Karpas-422 (cell line): Measurements from ENCODE around the gene GRID2IP. TPM values are rescaled to one million over a fixed set of nuclear protein-coding genes. Genes with fewer than 3 reads are reported as not detected.
"Not testable (repeated sequence)": the region's sequence is repeated elsewhere in the genome, so short reads cannot be mapped to it uniquely, and the experiment has no call there.

Experiments used
- DNase-seq: peaks from one replicate; pipeline ENCODE4 v3.0.0-alpha.2; 2015
- H2AFZ ChIP-seq: fragments of 200-600 bp; sonication (generic); 2 replicates; pipeline ENCODE4 v1.6.1; 2014; ENCODE audit warnings: antibody characterized with exemption, low read length, mixed read lengths
- H3K27ac ChIP-seq: fragments of 200-600 bp; sonication (generic); 2 replicates; pipeline ENCODE4 v1.5.1; 2014; ENCODE audit warnings: mild to moderate bottlenecking, low read length, moderate library complexity
- H3K27me3 ChIP-seq: fragments of 200-600 bp; sonication (generic); 2 replicates; pipeline ENCODE4 v1.6.1; 2014; ENCODE audit warnings: low read length, mixed read lengths
- H3K36me3 ChIP-seq: fragments of 200-600 bp; sonication (generic); 2 replicates; pipeline ENCODE4 v1.6.1; 2014; ENCODE audit warnings: low read length, mixed read lengths; ENCODE audit not compliant: insufficient read depth
- H3K4me1 ChIP-seq: fragments of 200-600 bp; sonication (generic); 2 replicates; pipeline ENCODE4 v1.6.1; 2014; ENCODE audit warnings: mild to moderate bottlenecking, low read length, mixed read lengths
- H3K4me2 ChIP-seq: fragments of 200-600 bp; sonication (generic); 2 replicates; pipeline ENCODE4 v1.6.1; 2014; ENCODE audit warnings: low read length, low read depth, mild to moderate bottlenecking; ENCODE audit not compliant: poor library complexity, severe bottlenecking
- H3K4me3 ChIP-seq: fragments of 200-600 bp; sonication (generic); 2 replicates; pipeline ENCODE4 v1.5.1; 2014; ENCODE audit warnings: mild to moderate bottlenecking, antibody characterized with exemption, low read length, mixed read lengths
- H3K79me2 ChIP-seq: fragments of 200-600 bp; sonication (generic); 2 replicates; pipeline ENCODE4 v1.6.1; 2014; ENCODE audit warnings: mild to moderate bottlenecking, low read length, mixed read lengths
- H3K9ac ChIP-seq: fragments of 200-600 bp; sonication (generic); 2 replicates; pipeline ENCODE4 v1.6.0; 2014; ENCODE audit warnings: low read length
- H3K9me2 ChIP-seq: fragments of 200-600 bp; sonication (generic), shearing (Covaris generic); replicated peaks from 2 replicates; pipeline ENCODE4 v1.6.0; 2014; ENCODE audit warnings: mild to moderate bottlenecking, low read length, moderate library complexity; ENCODE audit not compliant: insufficient read depth
- H3K9me3 ChIP-seq: fragments of 300-700, 200-600 bp; sonication (generic); 2 replicates; pipeline ENCODE4 v1.6.1; 2014; ENCODE audit warnings: low read length, mixed read lengths
- H4K20me1 ChIP-seq: fragments of 200-600 bp; sonication (generic); 2 replicates; pipeline ENCODE4 v1.6.1; 2014; ENCODE audit warnings: mild to moderate bottlenecking, antibody characterized with exemption, low read length, low read depth; ENCODE audit not compliant: insufficient read depth
- total RNA-seq: library from RNA; depleted of rRNA; stranded (reverse); fragments of >200 nt; shearing (Covaris generic); gene quantifications from 2 replicates; pipeline ENCODE4 v1.2.3, GENCODE V29; 2014; ENCODE audit warnings: low replicate concordance

The GRID2IP gene
- total RNA-seq, 1 experiment from 2014 or later: not detected

GRCh38 chr7:6461946-6462550 lies 89.2 kb downstream of the GRID2IP start:
- H3K79me2 ChIP-seq: peaks cover 3% of the 10 kb centered on the region; the same call in 1 of the 2 replicates
- peaks cover 44% of the 10 kb centered on the region for H3K36me3 ChIP-seq
- no peak overlapping the region for H2AFZ ChIP-seq
- peaks cover 4% of the 10 kb centered on the region; the same call in 1 of the 2 replicates for H4K20me1 ChIP-seq
- H3K27ac ChIP-seq: no peak overlapping the region
- H3K27me3 ChIP-seq: no peaks in the 10 kb centered on the region
- no peaks in the 10 kb centered on the region for H3K9me3 ChIP-seq
- DNase-seq: no peak
- no peaks in the 10 kb centered on the region; the same call in none of the 2 replicates for H3K4me1 ChIP-seq
- no peaks in the 10 kb centered on the region for H3K9me2 ChIP-seq
- H3K9ac ChIP-seq: no peak overlapping the region
- no peak overlapping the region for H3K4me3 ChIP-seq
- H3K4me2 ChIP-seq: no peak overlapping the region

DNA sequence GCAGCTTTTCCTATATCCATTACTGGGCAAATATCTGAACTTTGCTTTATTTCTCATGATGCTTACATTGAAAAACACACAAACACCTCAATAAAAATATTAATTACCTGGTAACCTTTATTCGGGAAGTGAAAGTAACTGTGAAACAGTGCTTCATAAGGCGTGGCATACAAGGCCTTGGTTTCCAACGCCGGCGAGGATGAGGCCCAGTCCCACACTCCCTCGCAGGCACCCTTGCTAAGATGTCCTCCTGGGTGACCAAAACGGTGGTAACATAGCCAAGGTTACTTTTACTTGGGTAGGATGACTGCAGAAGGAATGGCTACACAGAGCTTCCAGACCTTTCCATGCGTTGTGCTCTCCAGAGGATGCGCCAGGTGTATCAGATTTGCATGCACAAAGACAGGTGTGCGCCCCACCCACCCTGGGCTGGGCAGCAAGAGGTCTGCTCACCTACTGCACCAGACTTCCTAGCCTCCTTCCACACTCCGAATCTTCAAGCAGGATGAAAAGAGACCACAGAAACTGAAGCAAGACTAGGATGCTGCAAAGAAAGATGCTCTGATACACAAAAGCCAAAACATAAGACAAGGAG lies 90.2 kb downstream of the GRID2IP start:
- H3K9ac ChIP-seq: no peak overlapping the region
- no peak overlapping the region for H3K27ac ChIP-seq
- no peaks in the 10 kb centered on the region for H3K9me3 ChIP-seq
- H3K4me2 ChIP-seq: no peak overlapping the region
- H4K20me1 ChIP-seq: peaks cover 3% of the 10 kb centered on the region; the same call in 1 of the 2 replicates
- H2AFZ ChIP-seq: no peak overlapping the region
- no peak overlapping the region for H3K4me3 ChIP-seq
- no peaks in the 10 kb centered on the region for H3K27me3 ChIP-seq
- no peaks in the 10 kb centered on the region for H3K4me1 ChIP-seq
- no peaks in the 10 kb centered on the region for H3K9me2 ChIP-seq
- peaks cover 34% of the 10 kb centered on the region for H3K36me3 ChIP-seq
- no peaks in the 10 kb centered on the region for H3K79me2 ChIP-seq
- DNase-seq: no peak

GRCh38 chr7:6460303-6460702 lies 91.0 kb downstream of the GRID2IP start:
- no peaks in the 10 kb centered on the region for H3K4me1 ChIP-seq
- H3K9ac ChIP-seq: no peak overlapping the region
- DNase-seq: no peak
- no peaks in the 10 kb centered on the region for H4K20me1 ChIP-seq
- H3K36me3 ChIP-seq: peaks cover 26% of the 10 kb centered on the region
- no peak overlapping the region for H3K4me2 ChIP-seq
- no peaks in the 10 kb centered on the region for H3K9me2 ChIP-seq
- H3K9me3 ChIP-seq: no peaks in the 10 kb centered on the region
- H3K27me3 ChIP-seq: no peaks in the 10 kb centered on the region
- no peak overlapping the region for H3K27ac ChIP-seq
- H2AFZ ChIP-seq: no peak overlapping the region
- no peak overlapping the region for H3K4me3 ChIP-seq
- H3K79me2 ChIP-seq: no peaks in the 10 kb centered on the region

- H3K9ac ChIP-seq, H3K9me3 ChIP-seq, H3K27me3 ChIP-seq, H3K4me2 ChIP-seq, H4K20me1 ChIP-seq, DNase-seq, H3K27ac ChIP-seq, H3K4me1 ChIP-seq, H3K9me2 ChIP-seq, H2AFZ ChIP-seq, H3K4me3 ChIP-seq, H3K79me2 ChIP-seq: not testable (repeated sequence)
- peaks cover 26% of the 10 kb centered on the region for H3K36me3 ChIP-seq
Observed at GRCh38 chr7:6458676-6459075, 92.6 kb downstream of the GRID2IP start.

- H2AFZ ChIP-seq: no peak overlapping the region
- no peak overlapping the region for H3K4me3 ChIP-seq
- no peak overlapping the region for H3K4me2 ChIP-seq
- no peaks in the 10 kb centered on the region for H3K27me3 ChIP-seq
- H3K36me3 ChIP-seq: no peaks in the 10 kb centered on the region
- H3K27ac ChIP-seq: no peak overlapping the region
- H4K20me1 ChIP-seq: no peaks in the 10 kb centered on the region
- H3K9ac ChIP-seq: no peak overlapping the region
- H3K4me1 ChIP-seq: peaks cover 6% of the 10 kb centered on the region
- no peaks in the 10 kb centered on the region for H3K79me2 ChIP-seq
- H3K9me3 ChIP-seq: no peaks in the 10 kb centered on the region
- DNase-seq: no peak
- no peaks in the 10 kb centered on the region for H3K9me2 ChIP-seq
Observed at GRCh38 chr7:6453734-6454133, 97.5 kb downstream of the GRID2IP start.

GRCh38 chr7:6451224-6451705 lies 100.0 kb downstream of the GRID2IP start:
- Histone ChIP-seq H3K9ac (no peak overlapping the region), H2AFZ (no peak overlapping the region), H3K4me2 (no peak overlapping the region), H3K9me3 (no peaks in the 10 kb centered on the region), H3K4me1 (peaks cover 15% of the 10 kb centered on the region), H4K20me1 (0 out of 2 replicates have a peak, but pooled peaks cover 4% of the 10 kb centered on the region), H3K27ac (no peak overlapping the region), H3K27me3 (no peaks in the 10 kb centered on the region), H3K79me2 (peaks cover 17% of the 10 kb centered on the region), H3K36me3 (no peaks in the 10 kb centered on the region), H3K4me3 (no peak overlapping the region), H3K9me2 (no peaks in the 10 kb centered on the region)
- no peak for DNase-seq

DNA sequence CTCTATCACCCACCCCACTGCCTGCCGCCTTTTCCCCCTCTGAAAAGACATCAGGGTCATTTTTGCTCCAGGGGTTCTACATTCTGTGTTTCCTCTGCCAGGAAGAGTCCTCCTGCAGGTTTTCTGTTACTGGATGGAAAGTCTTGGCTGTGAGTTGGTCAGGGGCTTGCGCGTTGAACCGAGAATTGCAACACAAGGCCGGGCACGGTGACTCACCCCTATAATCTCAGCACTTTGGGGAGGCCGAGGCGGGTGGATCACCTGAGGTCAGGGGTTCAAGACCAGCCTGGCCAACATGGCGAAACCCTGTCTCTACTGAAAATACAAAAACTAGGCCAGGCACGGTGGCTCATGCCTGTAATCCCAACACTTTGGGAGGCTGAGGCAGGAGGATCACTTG lies 100.7 kb downstream of the GRID2IP start:
- Histone ChIP-seq H3K4me1 (peaks cover 15% of the 10 kb centered on the region), H3K79me2 (peaks cover 23% of the 10 kb centered on the region)
- not testable (repeated sequence) for H3K27ac ChIP-seq, H3K9me3 ChIP-seq, H3K9ac ChIP-seq, H3K36me3 ChIP-seq, H2AFZ ChIP-seq, H3K9me2 ChIP-seq, H3K4me2 ChIP-seq, DNase-seq, H3K4me3 ChIP-seq, H3K27me3 ChIP-seq, H4K20me1 ChIP-seq

DNA sequence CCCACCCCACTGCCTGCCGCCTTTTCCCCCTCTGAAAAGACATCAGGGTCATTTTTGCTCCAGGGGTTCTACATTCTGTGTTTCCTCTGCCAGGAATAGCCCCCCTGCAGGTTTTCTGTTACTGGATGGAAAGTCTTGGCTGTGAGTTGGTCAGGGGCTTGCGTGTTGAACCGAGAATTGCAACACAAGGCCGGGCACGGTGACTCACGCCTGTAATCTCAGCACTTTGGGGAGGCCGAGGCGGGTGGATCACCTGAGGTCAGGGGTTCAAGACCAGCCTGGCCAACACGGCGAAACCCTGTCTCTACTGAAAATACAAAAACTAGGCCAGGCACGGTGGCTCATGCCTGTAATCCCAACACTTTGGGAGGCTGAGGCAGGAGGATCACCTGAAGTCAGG lies 101.4 kb downstream of the GRID2IP start:
- H3K4me2 ChIP-seq, H3K9me2 ChIP-seq, H2AFZ ChIP-seq, H3K4me3 ChIP-seq, H3K9ac ChIP-seq, H3K36me3 ChIP-seq, H3K27me3 ChIP-seq, H3K9me3 ChIP-seq, DNase-seq, H4K20me1 ChIP-seq, H3K27ac ChIP-seq: not testable (repeated sequence)
- H3K79me2 ChIP-seq: peaks cover 30% of the 10 kb centered on the region
- peaks cover 15% of the 10 kb centered on the region for H3K4me1 ChIP-seq
